Hepatocyte (in vitro differentiated cells): ENCODE results near the gene S100A5.

Experiments used
- CTCF ChIP-seq: fragments of 200-600 bp; sonication (generic); IDR thresholded peaks from 2 replicates; pipeline ENCODE4 v1.5.1; 2016; ENCODE audit warnings: antibody characterized with exemption, mild to moderate bottlenecking; ENCODE audit not compliant: poor library complexity
- EZH2 ChIP-seq: fragments of 200-600 bp; sonication (generic); IDR thresholded peaks from 2 replicates; pipeline ENCODE4 v1.6.1; 2016; ENCODE audit warnings: antibody characterized with exemption, mild to moderate bottlenecking, borderline replicate concordance

- TF ChIP-seq EZH2 (no peak), CTCF (no peak)
Measured at GRCh38 chr1:153538315-153538821, 2.4 kb downstream of the S100A5 start.
